SIG-M5 (cell line): ENCODE results near the gene TK2.
"Not testable (repeated sequence)": the region's sequence is repeated elsewhere in the genome, so short reads cannot be mapped to it uniquely, and the experiment has no call there.

Experiments
- DNase-seq: peaks from one replicate; lab custom pipeline; 2025; lab: John Stamatoyannopoulos, UW

TK2 gene

GRCh38 chr16:66572356-66572755 is 22.4 kb upstream of the TK2 start:
- DNase-seq = no peak

GRCh38 chr16:66569827-66570405 is 20.0 kb upstream of the TK2 start:
- DNase-seq = no peak

- DNase-seq = no peak
Observed at GRCh38 chr16:66569131-66569530, 19.2 kb upstream of the TK2 start.

GRCh38 chr16:66568355-66568754 is 18.4 kb upstream of the TK2 start:
- DNase-seq = no peak

DNA sequence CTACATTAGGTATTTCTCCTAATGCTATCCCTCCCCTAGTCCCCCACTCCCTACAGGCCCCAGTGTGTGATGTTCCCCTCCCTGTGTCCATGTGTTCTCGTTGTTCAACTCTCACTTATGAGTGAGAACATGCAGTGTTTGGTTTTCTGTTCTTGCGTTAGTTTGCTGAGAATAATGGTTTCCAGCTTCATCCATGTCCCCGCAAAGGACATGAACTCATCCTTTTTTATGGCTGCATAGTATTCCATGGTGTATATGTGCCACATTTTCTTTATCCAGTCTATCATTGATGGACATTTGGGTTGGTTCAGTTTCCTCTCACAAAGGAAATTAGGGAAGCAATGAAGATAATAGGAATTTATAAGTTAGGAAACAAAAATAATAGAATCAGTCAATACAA is 17.3 kb upstream of the TK2 start:
- DNase-seq = not testable (repeated sequence)

DNA sequence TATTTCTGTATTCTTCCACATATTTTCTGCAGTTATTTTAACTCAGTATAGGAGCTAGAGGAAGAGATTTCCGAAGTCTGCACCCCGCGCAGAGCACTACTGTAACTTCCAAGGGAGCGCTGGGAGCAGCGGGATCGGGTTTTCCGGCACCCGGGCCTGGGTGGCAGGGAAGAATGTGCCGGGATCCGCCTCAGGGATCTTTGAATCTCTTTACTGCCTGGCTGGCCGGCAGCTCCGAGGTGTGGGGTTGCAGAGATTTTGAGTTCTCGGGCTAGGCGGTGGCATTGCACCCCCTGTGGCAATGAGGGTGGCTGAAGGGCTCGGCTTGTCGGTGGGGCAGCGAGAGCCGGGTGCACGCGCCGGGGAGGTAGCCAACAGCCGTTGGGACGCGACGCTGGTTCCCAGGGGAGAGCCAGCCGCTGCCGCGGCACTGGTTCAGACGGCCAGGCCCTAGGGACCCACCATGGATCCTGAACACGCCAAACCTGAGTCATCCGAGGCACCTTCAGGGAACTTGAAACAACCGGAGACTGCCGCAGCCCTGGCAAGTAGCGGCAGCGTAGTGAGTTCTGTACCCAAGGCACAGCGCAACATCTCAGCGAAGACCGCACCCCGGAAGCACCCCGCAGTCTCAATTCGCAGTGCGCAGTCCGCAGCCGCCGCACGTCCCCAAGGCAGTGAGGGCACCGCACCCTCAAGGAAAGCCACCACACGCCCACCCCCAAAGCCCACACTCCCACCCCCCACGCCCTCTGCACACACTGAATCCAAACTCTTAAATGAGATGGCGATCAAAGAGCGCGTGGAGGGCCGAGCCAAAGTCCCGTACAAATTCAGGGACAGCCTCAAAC is 16.4 kb upstream of the TK2 start, which contains the start of gene CMTM1:
Gene CMTM1 (plus strand): TSS at position 389 of the 851 bp plus-strand sequence. CDS start 75 bp downstream, at position 464.
- no peak for DNase-seq

GRCh38 chr16:66563574-66564334 is 13.8 kb upstream of the TK2 start:
- DNase-seq = no peak

DNA sequence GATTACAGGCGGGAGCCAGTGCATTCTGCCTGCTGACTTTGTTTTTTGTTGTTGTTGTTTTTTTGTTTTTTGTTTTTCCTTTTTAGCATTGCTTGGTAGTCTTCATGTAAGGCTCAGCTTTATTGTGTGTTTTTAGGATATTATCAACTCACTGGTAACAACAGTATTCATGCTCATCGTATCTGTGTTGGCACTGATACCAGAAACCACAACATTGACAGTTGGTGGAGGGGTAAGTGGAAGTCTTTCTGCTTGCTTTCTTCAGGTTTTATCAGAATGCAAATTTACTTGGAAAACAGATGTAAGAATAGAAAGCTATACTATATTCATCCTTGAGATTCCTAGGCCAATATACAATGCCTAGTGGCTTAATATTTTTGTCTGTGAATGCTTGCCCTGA is 13.1 kb upstream of the TK2 start:
- DNase-seq = no peak

GRCh38 chr16:66562409-66562808 is 12.5 kb upstream of the TK2 start:
- no peak for DNase-seq

- no peak for DNase-seq
Observed at GRCh38 chr16:66561381-66562080, 11.6 kb upstream of the TK2 start.

DNA sequence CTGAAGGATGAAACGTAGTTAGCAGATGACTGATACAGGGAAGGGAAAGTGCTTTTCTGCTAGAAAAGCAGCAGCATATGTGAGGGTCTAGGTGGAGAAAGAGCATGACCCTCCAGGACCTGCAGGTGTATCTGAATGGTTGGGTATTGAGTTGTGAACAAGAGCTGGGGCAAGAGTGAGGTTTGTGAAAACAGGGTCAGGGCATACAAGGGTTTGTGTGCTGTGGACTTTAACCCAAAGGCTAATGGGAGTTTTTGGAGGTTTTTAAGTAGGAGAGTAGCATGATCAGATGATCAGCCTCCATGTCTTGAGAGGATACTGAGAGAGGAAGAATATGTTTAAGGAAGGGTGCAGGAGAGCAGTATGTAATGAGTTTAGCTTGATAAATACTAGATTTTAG is 10.2 kb upstream of the TK2 start:
- DNase-seq = no peak

- no peak for DNase-seq
Observed at GRCh38 chr16:66554495-66554894, 4.6 kb upstream of the TK2 start.

GRCh38 chr16:66554021-66554420 is 4.1 kb upstream of the TK2 start:
- DNase-seq = no peak

GRCh38 chr16:66553223-66553622 is 3.3 kb upstream of the TK2 start:
- no peak for DNase-seq

- peak; percentile 12 for DNase-seq
Observed at GRCh38 chr16:66552286-66553177, 2.6 kb upstream of the TK2 start, which contains the start of gene CKLF. Gene CKLF, plus strand, starts transcription at chr16:66552576. Its CDS starts 140 bp downstream, at chr16:66552716.

- DNase-seq = no peak
Observed at GRCh38 chr16:66551788-66552285, 1.9 kb upstream of the TK2 start.

- DNase-seq = peak; percentile 32
Observed at GRCh38 chr16:66551348-66551759, 1.4 kb upstream of the TK2 start.

- no peak for DNase-seq
Observed at GRCh38 chr16:66548868-66549267, 1.1 kb downstream of the TK2 start.

DNA sequence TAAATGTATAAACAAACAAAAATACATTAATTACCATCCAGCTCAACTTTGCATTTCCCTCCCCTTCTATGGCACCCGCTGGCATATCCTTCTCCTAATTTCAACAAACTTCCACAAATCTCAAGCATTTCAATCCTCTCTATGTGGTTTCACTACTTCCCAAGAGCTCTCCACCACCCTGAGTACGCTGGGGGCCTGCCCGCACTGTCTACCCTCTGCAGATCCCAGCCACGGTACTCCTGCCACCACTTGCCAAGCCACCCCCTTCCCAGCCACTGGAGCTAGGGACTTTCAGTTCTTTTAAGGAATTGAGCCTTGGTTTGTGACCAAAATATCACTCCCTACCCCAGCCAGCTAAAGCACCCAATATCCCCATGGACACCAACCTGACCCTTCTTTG is 1.9 kb downstream of the TK2 start:
- DNase-seq = no peak

DNA sequence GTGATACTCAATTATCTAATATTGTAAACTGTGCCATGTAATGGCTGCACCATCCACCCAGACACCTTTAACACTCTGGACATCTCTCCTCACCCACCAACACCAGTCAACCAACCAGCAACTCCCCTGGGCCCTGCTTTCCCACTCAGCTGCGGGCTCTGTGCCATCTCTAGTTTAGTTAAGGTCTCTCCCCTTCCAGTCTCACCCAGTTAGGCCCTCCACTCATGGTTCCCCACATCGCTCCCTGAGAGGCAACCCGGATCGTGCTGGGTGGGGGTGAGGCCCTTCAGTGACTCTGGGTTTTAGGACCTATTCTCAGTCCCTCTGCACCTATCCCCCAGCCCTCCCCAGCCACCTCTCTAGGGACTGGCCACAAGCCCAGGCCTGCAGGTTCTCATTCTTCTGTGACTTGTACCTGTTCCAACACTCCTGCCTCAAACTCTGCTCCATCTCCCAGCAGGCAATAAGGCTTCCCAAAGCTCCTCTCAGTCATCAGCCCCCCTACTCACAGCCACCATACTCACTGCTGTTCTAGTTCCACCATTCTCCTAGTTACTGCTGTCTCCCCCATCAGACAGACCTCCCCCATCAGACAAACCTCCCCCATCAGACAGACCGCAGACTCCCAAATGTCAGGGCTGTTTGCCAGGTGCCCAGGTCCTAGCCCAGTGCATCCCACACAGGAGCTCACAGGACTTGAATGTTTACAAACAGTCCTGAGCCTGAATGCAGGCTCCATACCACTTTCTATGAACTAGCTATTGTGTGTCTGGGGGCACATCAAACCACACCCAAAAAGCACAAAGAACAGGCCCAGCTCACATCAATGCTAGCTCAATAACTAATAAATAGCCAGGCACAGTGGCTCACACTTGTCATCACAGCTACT is 2.6 kb downstream of the TK2 start:
- no peak for DNase-seq
